CD8-positive, alpha-beta memory T cell (primary cell): ENCODE data around the gene THSD8. TPM values are rescaled to one million over a fixed set of nuclear protein-coding genes. Genes with fewer than 3 reads are reported as not detected.

Experiments
- CTCF ChIA-PET: fragments of 350-600 bp; sonication (Branson Sonifier 250); formaldehyde crosslinking; loops from one replicate; lab custom pipeline; 2021; ENCODE audit warnings: antibody characterized with exemption; lab: Charles Lee
- POLR2A ChIA-PET: fragments of 350-600 bp; sonication (Branson Sonifier 250); formaldehyde crosslinking; loops from one replicate; lab custom pipeline; 2021; ENCODE audit warnings: antibody characterized with exemption; lab: Charles Lee
- DNase-seq, 5 donors: peaks; one replicate each; pipeline versions ENCODE4 v3.0.0 to v3.0.0-alpha.2; 2020 to 2022; ENCODE audit warnings: mixed read lengths in 1 of 5
- H3K27ac ChIP-seq: one replicate; pipeline ENCODE4 v1.7.0; 2013; ENCODE audit warnings: low read depth, mild to moderate bottlenecking, low read length, moderate library complexity
- H3K27me3 ChIP-seq: 2 replicates; pipeline ENCODE4 v1.7.0; 2013; ENCODE audit warnings: low read length, mild to moderate bottlenecking; ENCODE audit not compliant: insufficient read depth, poor library complexity, severe bottlenecking
- H3K36me3 ChIP-seq: 2 replicates; pipeline ENCODE4 v1.7.0; 2013; ENCODE audit warnings: mild to moderate bottlenecking, low read length, moderate library complexity; ENCODE audit not compliant: insufficient read depth
- H3K4me1 ChIP-seq: 2 replicates; pipeline ENCODE4 v1.7.0; 2013; ENCODE audit warnings: mild to moderate bottlenecking, low read length, moderate library complexity; ENCODE audit not compliant: insufficient read depth
- H3K4me3 ChIP-seq: 2 replicates; pipeline ENCODE4 v1.7.0; 2013; ENCODE audit warnings: mild to moderate bottlenecking, low read length
- H3K9me3 ChIP-seq: 2 replicates; pipeline ENCODE4 v1.7.0; 2013; ENCODE audit warnings: mild to moderate bottlenecking, low read length
- H3K27ac Mint-ChIP-seq, 8 donors: one replicate each; pipeline ENCODE4 v1.8.0; 2020 to 2021; ENCODE audit warnings: mixed read lengths in 8 of 8, mild to moderate bottlenecking in 6 of 8, inconsistent platforms in 3 of 8, moderate library complexity in 3 of 8
- H3K27me3 Mint-ChIP-seq, 2 donors: one replicate each; pipeline ENCODE4 v1.8.0; 2020 to 2021; ENCODE audit warnings: mixed read lengths in 2 of 2, mild to moderate bottlenecking in 1 of 2, moderate library complexity in 1 of 2
- H3K36me3 Mint-ChIP-seq, 3 donors: one replicate each; pipeline ENCODE4 v1.8.0; 2020 to 2021; ENCODE audit warnings: mixed read lengths in 3 of 3, inconsistent platforms in 1 of 3, mild to moderate bottlenecking in 1 of 3
- H3K4me1 Mint-ChIP-seq, 3 donors: one replicate each; pipeline ENCODE4 v1.8.0; 2020 to 2021; ENCODE audit warnings: mixed read lengths in 3 of 3, inconsistent platforms in 1 of 3, mild to moderate bottlenecking in 1 of 3
- H3K4me3 Mint-ChIP-seq, 7 donors: one replicate each; pipeline ENCODE4 v1.8.0; 2020 to 2021; ENCODE audit warnings: mixed read lengths in 7 of 7, mild to moderate bottlenecking in 6 of 7, moderate library complexity in 4 of 7, inconsistent platforms in 2 of 7
- H3K9me3 Mint-ChIP-seq, 5 donors: one replicate each; pipeline ENCODE4 v1.8.0; 2020 to 2022; ENCODE audit warnings: mixed read lengths in 5 of 5, mild to moderate bottlenecking in 3 of 5, moderate library complexity in 2 of 5, inconsistent platforms in 1 of 5
- polyA plus RNA-seq: library from polyadenylated mRNA; unstranded; fragments of 300-500 nt; fragmentation: Illumina TruSeq; gene quantifications from one replicate; pipeline ENCODE4 v1.2.3, GENCODE V29; 2021
- total RNA-seq, 2 experiments: library from RNA; stranded (reverse); gene quantifications; one replicate each; pipeline ENCODE4 v1.2.3, GENCODE V29; 2021

THSD8 gene
- total and polyA plus RNA-seq, 3 experiments from 2014 or later, result 24.6 to 31.0 TPM; not detected in 1

- Histone ChIP-seq H3K4me3 (no peak overlapping the region), H3K4me1 (no peaks in the 10 kb centered on the region), H3K27ac (no peak overlapping the region), H3K9me3 (no peaks in the 10 kb centered on the region), H3K36me3 (no peaks in the 10 kb centered on the region), H3K27me3 (no peaks in the 10 kb centered on the region)
- POLR2A ChIA-PET, result interaction anchor here (0.6 kb wide), 1 partner anchor 171 kb away, joined by 5 read pairs; no protein-coding TSS in a partner anchor
- Mint-ChIP-seq H3K4me1 (peaks cover 5 to 12% (median 7%) of the 10 kb centered on the region in 3 donors), H3K4me3 (no peak overlapping the region), H3K36me3 (peaks cover 0 to 1% (median 1%) of the 10 kb centered on the region in 3 donors), H3K27me3 (peaks cover 0 to 2% of the 10 kb centered on the region in 2 donors), H3K9me3 (no peaks in the 10 kb centered on the region), H3K27ac (no peak overlapping the region)
- DNase-seq, result no peak
- CTCF ChIA-PET, result interaction anchor here (0.7 to 14.6 kb wide), 10 partner anchors 9 to 105 kb away, joined by 3 to 326 read pairs (median 16); partner anchors contain the start of genes GET3, HOOK2, JUNB and PRDX2
These were observed 37.2 kb upstream of the THSD8 start for GRCh38 chr19:12764698-12765097.

GRCh38 chr19:12766051-12766521 is 35.8 kb upstream of the THSD8 start:
- DNase-seq, result peak; percentile 61 to 84 (median 78)
- H3K4me1 Mint-ChIP-seq, result peaks cover 4 to 8% (median 7%) of the 10 kb centered on the region in 3 donors
- H3K27me3 ChIP-seq, result no peaks in the 10 kb centered on the region
- no peaks in the 10 kb centered on the region for H3K36me3 ChIP-seq
- POLR2A ChIA-PET, result interaction anchor here (1.2 to 1.9 kb wide), 3 partner anchors 12 to 28 kb away, joined by 5 to 9 read pairs (median 5); partner anchors contain the start of gene JUNB
- peak overlapping the region in 1 of 8 donors; percentile 50 for H3K27ac Mint-ChIP-seq
- no peaks in the 10 kb centered on the region for H3K4me1 ChIP-seq
- no peak overlapping the region for H3K4me3 ChIP-seq
- H3K9me3 ChIP-seq, result no peaks in the 10 kb centered on the region
- H3K9me3 Mint-ChIP-seq, result no peaks in the 10 kb centered on the region
- H3K27ac ChIP-seq, result no peak overlapping the region
- no peaks in the 10 kb centered on the region for H3K27me3 Mint-ChIP-seq
- peaks cover 0 to 1% (median 0%) of the 10 kb centered on the region in 3 donors for H3K36me3 Mint-ChIP-seq
- peak overlapping the region in 2 of 7 donors; percentile 5 to 68 for H3K4me3 Mint-ChIP-seq
- CTCF ChIA-PET, result interaction anchor here (0.8 to 14.6 kb wide), 32 partner anchors 9 to 199 kb away, joined by 3 to 326 read pairs (median 6); partner anchors contain the start of genes GCDH, GET3, HOOK2 and JUNB

GRCh38 chr19:12767150-12767549 is 34.7 kb upstream of the THSD8 start:
- CTCF ChIA-PET, result interaction anchor here (1.5 to 14.6 kb wide), 11 partner anchors 9 to 198 kb away, joined by 3 to 326 read pairs (median 6); partner anchors contain the start of genes GET3, HOOK2, JUNB and PRDX2
- Mint-ChIP-seq H3K27me3 (no peaks in the 10 kb centered on the region), H3K4me1 (peaks cover 2 to 8% (median 7%) of the 10 kb centered on the region in 3 donors), H3K36me3 (peaks cover 0 to 1% (median 0%) of the 10 kb centered on the region in 3 donors), H3K27ac (peak overlapping the region in 1 of 8 donors; percentile 48), H3K4me3 (no peak overlapping the region), H3K9me3 (no peaks in the 10 kb centered on the region)
- H3K27me3 ChIP-seq, result no peaks in the 10 kb centered on the region
- H3K4me3 ChIP-seq, result no peak overlapping the region
- H3K27ac ChIP-seq, result no peak overlapping the region
- H3K36me3 ChIP-seq, result no peaks in the 10 kb centered on the region
- H3K9me3 ChIP-seq, result no peaks in the 10 kb centered on the region
- POLR2A ChIA-PET, result interaction anchor here (0.8 to 1.7 kb wide), 2 partner anchors 25 to 26 kb away, joined by 3 to 5 read pairs; partner anchors contain the start of gene JUNB
- no peak for DNase-seq
- H3K4me1 ChIP-seq, result no peaks in the 10 kb centered on the region

GRCh38 chr19:12767666-12768065 is 34.2 kb upstream of the THSD8 start:
- no peaks in the 10 kb centered on the region for H3K9me3 ChIP-seq
- H3K36me3 ChIP-seq, result no peaks in the 10 kb centered on the region
- ChIA-PET POLR2A (interaction anchor here (0.8 kb wide), 1 partner anchor 26 kb away, joined by 3 read pairs; no protein-coding TSS in a partner anchor), CTCF (interaction anchor here (1.7 to 14.6 kb wide), 6 partner anchors 8 to 105 kb away, joined by 4 to 326 read pairs (median 46); partner anchors contain the start of genes HOOK2, JUNB, PRDX2 and THSD8)
- H3K9me3 Mint-ChIP-seq, result no peaks in the 10 kb centered on the region
- H3K4me1 ChIP-seq, result no peaks in the 10 kb centered on the region
- H3K27me3 ChIP-seq, result no peaks in the 10 kb centered on the region
- DNase-seq, result no peak
- no peak overlapping the region for H3K4me3 Mint-ChIP-seq
- H3K27ac ChIP-seq, result no peak overlapping the region
- H3K27ac Mint-ChIP-seq, result peak overlapping the region in 2 of 8 donors; percentile 21 to 48
- peaks cover 0 to 1% (median 0%) of the 10 kb centered on the region in 3 donors for H3K36me3 Mint-ChIP-seq
- peaks cover 2 to 8% (median 7%) of the 10 kb centered on the region in 3 donors for H3K4me1 Mint-ChIP-seq
- H3K27me3 Mint-ChIP-seq, result no peaks in the 10 kb centered on the region
- no peak overlapping the region for H3K4me3 ChIP-seq

- CTCF ChIA-PET, result interaction anchor here (0.7 to 16.3 kb wide), 6 partner anchors 9 to 80 kb away, joined by 3 to 483 read pairs (median 4); partner anchors contain the start of genes JUNB, PRDX2 and THSD8
- Histone ChIP-seq H3K4me3 (no peak overlapping the region), H3K27me3 (no peaks in the 10 kb centered on the region), H3K4me1 (peaks cover 3% of the 10 kb centered on the region), H3K9me3 (no peaks in the 10 kb centered on the region), H3K36me3 (no peaks in the 10 kb centered on the region), H3K27ac (no peak overlapping the region)
- Mint-ChIP-seq H3K9me3 (no peaks in the 10 kb centered on the region), H3K27ac (peak overlapping the region in 1 of 8 donors; percentile 74), H3K4me3 (peak overlapping the region in 2 of 7 donors; percentile 29 to 40), H3K36me3 (peaks cover 0 to 1% (median 0%) of the 10 kb centered on the region in 3 donors), H3K4me1 (peaks cover 5 to 17% (median 7%) of the 10 kb centered on the region in 3 donors), H3K27me3 (no peaks in the 10 kb centered on the region)
- peak in 4 of 5 donors; percentile 40 to 72 (median 48) for DNase-seq
- POLR2A ChIA-PET, result no interaction called here
These were observed 32.2 kb upstream of the THSD8 start for GRCh38 chr19:12769689-12770088.

GRCh38 chr19:12770922-12771321 is 30.9 kb upstream of the THSD8 start:
- H3K4me1 Mint-ChIP-seq, result peaks cover 5 to 17% (median 7%) of the 10 kb centered on the region in 3 donors

GRCh38 chr19:12772323-12772722 is 29.5 kb upstream of the THSD8 start:
- no peaks in the 10 kb centered on the region for H3K9me3 Mint-ChIP-seq
- no peak overlapping the region for H3K27ac Mint-ChIP-seq
- H3K4me3 ChIP-seq, result no peak overlapping the region
- no peak overlapping the region for H3K4me3 Mint-ChIP-seq
- H3K4me1 ChIP-seq, result peaks cover 10% of the 10 kb centered on the region
- H3K36me3 ChIP-seq, result no peaks in the 10 kb centered on the region
- H3K27me3 ChIP-seq, result no peaks in the 10 kb centered on the region
- H3K9me3 ChIP-seq, result no peaks in the 10 kb centered on the region
- no peaks in the 10 kb centered on the region for H3K36me3 Mint-ChIP-seq
- H3K27me3 Mint-ChIP-seq, result no peaks in the 10 kb centered on the region
- H3K4me1 Mint-ChIP-seq, result peaks cover 6 to 16% (median 9%) of the 10 kb centered on the region in 3 donors
- H3K27ac ChIP-seq, result no peak overlapping the region
- DNase-seq, result no peak
- CTCF ChIA-PET, result interaction anchor here (1.6 to 16.3 kb wide), 2 partner anchors 25 to 75 kb away, joined by 5 to 483 read pairs; partner anchors contain the start of genes JUNB, PRDX2 and THSD8
- POLR2A ChIA-PET, result interaction anchor here (1.0 kb wide), 1 partner anchor 21 kb away, joined by 3 read pairs; no protein-coding TSS in a partner anchor

More at GRCh38 chr19:12770922-12771321, 30.9 kb upstream of the THSD8 start:
- Histone ChIP-seq H3K27me3 (no peaks in the 10 kb centered on the region), H3K36me3 (no peaks in the 10 kb centered on the region), H3K27ac (no peak overlapping the region), H3K4me1 (peaks cover 8% of the 10 kb centered on the region), H3K4me3 (no peak overlapping the region), H3K9me3 (no peaks in the 10 kb centered on the region)
- H3K9me3 Mint-ChIP-seq, result no peaks in the 10 kb centered on the region
- no peak overlapping the region for H3K27ac Mint-ChIP-seq
- no peak for DNase-seq
- H3K27me3 Mint-ChIP-seq, result no peaks in the 10 kb centered on the region
- ChIA-PET POLR2A (interaction anchor here (0.6 kb wide), 1 partner anchor 27 kb away, joined by 6 read pairs; no protein-coding TSS in a partner anchor), CTCF (interaction anchor here (0.7 to 16.3 kb wide), 3 partner anchors 10 to 26 kb away, joined by 3 to 483 read pairs (median 3); partner anchors contain the start of genes JUNB, PRDX2 and THSD8)
- no peak overlapping the region for H3K4me3 Mint-ChIP-seq
- H3K36me3 Mint-ChIP-seq, result no peaks in the 10 kb centered on the region
